Mesothelial cell of epicardium (in vitro differentiated cells): Measurements from ENCODE around the gene ALDH1A3. TPM values are rescaled to one million over a fixed set of nuclear protein-coding genes. Genes with fewer than 3 reads are reported as not detected.

Experiments used
- DNase-seq, 2 experiments: peaks; one replicate each; pipeline ENCODE4 v3.0.0; 2021; ENCODE audit warnings: low spot score in 2 of 2; ENCODE audit not compliant: unreplicated experiment in 2 of 2
- H3K27ac Mint-ChIP-seq: 2 replicates; pipeline ENCODE4 v1.8.0; 2021; ENCODE audit warnings: mixed read lengths
- H3K27me3 Mint-ChIP-seq: 2 replicates; pipeline ENCODE4 v1.8.0; 2021; ENCODE audit warnings: low read depth, mixed read lengths
- H3K36me3 Mint-ChIP-seq: 2 replicates; pipeline ENCODE4 v1.8.0; 2021; ENCODE audit warnings: mixed read lengths
- H3K4me1 Mint-ChIP-seq: 2 replicates; pipeline ENCODE4 v1.8.0; 2021; ENCODE audit warnings: mixed read lengths
- H3K4me3 Mint-ChIP-seq: 2 replicates; pipeline ENCODE4 v1.8.0; 2021; ENCODE audit warnings: mild to moderate bottlenecking, moderate library complexity, mixed read lengths
- H3K9me3 Mint-ChIP-seq: 2 replicates; pipeline ENCODE4 v1.8.0; 2021; ENCODE audit warnings: mixed read lengths
- total RNA-seq: library from RNA; stranded (reverse); gene quantifications from 3 replicates; pipeline ENCODE4 v1.2.1, GENCODE V29; 2021
- TF ChIP-seq, protein P1 (sequence below): fragments of 200-600 bp; sonication (generic); IDR thresholded peaks from one replicate; pipeline ENCODE4 v1.5.0; 2021; ENCODE audit warnings: antibody characterized with exemption; ENCODE audit not compliant: unreplicated experiment

The ALDH1A3 gene
- total RNA-seq, 1 donor from 2014 or later = not detected

DNA sequence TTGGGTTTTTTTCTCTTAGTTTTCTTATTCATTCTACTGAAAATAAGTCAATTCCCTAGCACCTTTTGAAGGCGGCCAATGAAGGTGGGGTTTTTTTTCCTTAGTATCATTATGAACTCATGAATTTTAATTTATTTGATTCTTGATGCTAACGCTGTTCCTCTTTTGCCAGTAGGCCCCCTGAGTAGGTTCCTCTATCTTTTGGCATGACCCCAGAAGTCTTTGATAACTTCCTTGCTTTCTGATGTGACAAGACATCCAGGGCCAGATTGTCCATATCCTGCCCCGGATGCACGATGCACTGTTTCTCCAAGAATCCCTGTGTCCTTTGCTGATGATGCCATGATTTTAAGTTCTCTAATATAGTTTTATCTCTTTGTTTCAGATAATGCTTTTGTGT lies 60.2 kb downstream of the ALDH1A3 start:
- no peak overlapping the region for H3K27ac Mint-ChIP-seq
- no peaks in the 10 kb centered on the region for H3K36me3 Mint-ChIP-seq
- H3K4me3 Mint-ChIP-seq = no peak overlapping the region
- H3K9me3 Mint-ChIP-seq = no peaks in the 10 kb centered on the region
- H3K27me3 Mint-ChIP-seq = no peaks in the 10 kb centered on the region
- H3K4me1 Mint-ChIP-seq = no peaks in the 10 kb centered on the region
- TF ChIP-seq, protein P1, sequence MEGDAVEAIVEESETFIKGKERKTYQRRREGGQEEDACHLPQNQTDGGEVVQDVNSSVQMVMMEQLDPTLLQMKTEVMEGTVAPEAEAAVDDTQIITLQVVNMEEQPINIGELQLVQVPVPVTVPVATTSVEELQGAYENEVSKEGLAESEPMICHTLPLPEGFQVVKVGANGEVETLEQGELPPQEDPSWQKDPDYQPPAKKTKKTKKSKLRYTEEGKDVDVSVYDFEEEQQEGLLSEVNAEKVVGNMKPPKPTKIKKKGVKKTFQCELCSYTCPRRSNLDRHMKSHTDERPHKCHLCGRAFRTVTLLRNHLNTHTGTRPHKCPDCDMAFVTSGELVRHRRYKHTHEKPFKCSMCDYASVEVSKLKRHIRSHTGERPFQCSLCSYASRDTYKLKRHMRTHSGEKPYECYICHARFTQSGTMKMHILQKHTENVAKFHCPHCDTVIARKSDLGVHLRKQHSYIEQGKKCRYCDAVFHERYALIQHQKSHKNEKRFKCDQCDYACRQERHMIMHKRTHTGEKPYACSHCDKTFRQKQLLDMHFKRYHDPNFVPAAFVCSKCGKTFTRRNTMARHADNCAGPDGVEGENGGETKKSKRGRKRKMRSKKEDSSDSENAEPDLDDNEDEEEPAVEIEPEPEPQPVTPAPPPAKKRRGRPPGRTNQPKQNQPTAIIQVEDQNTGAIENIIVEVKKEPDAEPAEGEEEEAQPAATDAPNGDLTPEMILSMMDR = no peak
- DNase-seq = no peak

GRCh38 chr15:100940767-100941379 lies 61.2 kb downstream of the ALDH1A3 start:
- no peak for DNase-seq
- Mint-ChIP-seq H3K36me3 (no peaks in the 10 kb centered on the region), H3K27ac (no peak overlapping the region), H3K4me1 (no peaks in the 10 kb centered on the region), H3K27me3 (no peaks in the 10 kb centered on the region), H3K4me3 (no peak overlapping the region), H3K9me3 (no peaks in the 10 kb centered on the region)
- TF ChIP-seq, protein P1 = no peak

- no peak overlapping the region for H3K27ac Mint-ChIP-seq
- TF ChIP-seq, protein P1 = no peak
- DNase-seq = no peak
- H3K27me3 Mint-ChIP-seq = no peaks in the 10 kb centered on the region
- no peaks in the 10 kb centered on the region for H3K4me1 Mint-ChIP-seq
- no peaks in the 10 kb centered on the region for H3K9me3 Mint-ChIP-seq
- no peaks in the 10 kb centered on the region for H3K36me3 Mint-ChIP-seq
- H3K4me3 Mint-ChIP-seq = no peak overlapping the region
Observed at GRCh38 chr15:100941536-100941935, 61.9 kb downstream of the ALDH1A3 start.

GRCh38 chr15:100942656-100943425 lies 63.2 kb downstream of the ALDH1A3 start:
- DNase-seq = no peak
- TF ChIP-seq, protein P1 = no peak
- Mint-ChIP-seq H3K27me3 (no peaks in the 10 kb centered on the region), H3K27ac (no peak overlapping the region), H3K9me3 (no peaks in the 10 kb centered on the region), H3K4me1 (no peaks in the 10 kb centered on the region), H3K36me3 (no peaks in the 10 kb centered on the region), H3K4me3 (no peak overlapping the region)

DNA sequence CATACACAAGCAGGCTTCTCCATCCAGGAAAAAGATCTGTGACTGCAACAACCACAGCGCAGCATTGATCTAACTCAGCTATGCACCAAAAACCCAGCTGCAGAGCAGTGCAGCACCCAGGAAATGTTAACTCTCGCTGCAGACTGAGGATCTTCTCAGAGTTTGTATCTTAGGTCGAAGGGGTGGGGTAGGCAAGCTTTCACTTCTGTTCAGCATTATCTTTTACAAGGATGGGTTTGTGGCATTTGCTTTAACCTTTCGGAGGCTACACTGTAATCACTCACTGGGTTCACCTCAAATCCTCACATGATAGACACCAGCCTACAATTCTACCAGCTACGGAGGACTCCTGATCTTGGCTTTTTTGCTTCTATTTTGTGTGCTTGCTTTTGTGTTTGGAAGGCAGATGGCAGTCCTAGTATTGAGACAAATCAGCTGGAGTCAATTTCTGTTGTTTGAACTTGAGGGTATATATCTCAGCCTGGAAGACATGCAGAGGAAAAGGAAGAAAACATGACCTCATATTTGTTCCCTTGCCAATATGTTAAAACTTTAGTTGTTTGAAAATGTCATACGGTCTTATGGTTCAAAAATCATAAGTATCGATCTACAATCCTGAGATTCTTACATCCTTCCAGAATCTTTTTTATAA lies 64.7 kb downstream of the ALDH1A3 start:
- H3K9me3 Mint-ChIP-seq = peaks cover 9% of the 10 kb centered on the region

More for the DNA sequence above, 64.7 kb downstream of the ALDH1A3 start:
- H3K4me3 Mint-ChIP-seq = no peak overlapping the region
- no peak overlapping the region for H3K27ac Mint-ChIP-seq
- DNase-seq = no peak
- H3K36me3 Mint-ChIP-seq = no peaks in the 10 kb centered on the region
- no peaks in the 10 kb centered on the region for H3K4me1 Mint-ChIP-seq
- peaks cover 3% of the 10 kb centered on the region for H3K27me3 Mint-ChIP-seq
- TF ChIP-seq, protein P1 = no peak
